Measurements from ENCODE around the gene ADIPOR1. TPM values are rescaled to one million over a fixed set of nuclear protein-coding genes. Genes with fewer than 3 reads are reported as not detected.

ADIPOR1 gene
- total RNA-seq, 5 donors from 2014 or later (not counting 1 experiment from before 2014, with no cell fraction given): 50.3 to 70.1 (median 53.7) TPM

GRCh38 chr1:202966006-202966898 lies 8.1 kb upstream of the ADIPOR1 start:
- peak overlapping the region; percentile 71 to 91 (median 81) for H3K4me3 Mint-ChIP-seq
- Histone ChIP-seq H3K4me3 (ENCODE audit: control insufficient read depth in 1 of 2, extremely low read depth in 1 of 2, low read length in 1 of 2) (peak overlapping the region; percentile 60 to 81), H3K27me3 (replicated peaks in 1 of 2; ENCODE audit: control insufficient read depth in 2 of 2, extremely low read depth in 1 of 2, insufficient read depth in 2 of 2, low read length in 1 of 2) (no peaks in the 10 kb centered on the region), H3K27ac (ENCODE audit: low read length) (peak overlapping the region; percentile 90), H3K36me3 (ENCODE audit: control insufficient read depth in 2 of 2, extremely low read depth in 1 of 2, insufficient read depth in 1 of 2, low read length in 1 of 2) (peaks cover 2 to 23% of the 10 kb centered on the region in 2 donors), H3K9me3 (no peaks in the 10 kb centered on the region), H3K4me1 (ENCODE audit: control insufficient read depth in 1 of 2, extremely low read depth in 1 of 2, insufficient read depth in 2 of 2, low read length in 2 of 2) (peaks cover 14 to 28% of the 10 kb centered on the region in 2 experiments)
- ChIA-PET POLR2A (no interaction called here), CTCF (interaction anchor here in 1 of 2 donors (0.5 kb wide), 1 partner anchor 38 kb away, joined by 4 read pairs; no protein-coding TSS in a partner anchor)
- H3K27me3 Mint-ChIP-seq: no peaks in the 10 kb centered on the region
- peaks cover 21% of the 10 kb centered on the region for H3K36me3 Mint-ChIP-seq
- 71% methylated on average over 11 of the region's 18 CpGs for WGBS (ENCODE audit: insufficient coverage)
- no peaks in the 10 kb centered on the region for H3K9me3 Mint-ChIP-seq
- H3K4me1 Mint-ChIP-seq: peaks cover 29 to 34% (median 33%) of the 10 kb centered on the region in 3 donors
- peak overlapping the region; percentile 84 to 91 for H3K27ac Mint-ChIP-seq
- DNase-seq: peak in 3 of 35 experiments; percentile 4 to 24 (median 12)
- ATAC-seq (replicated peaks in 1 of 4): no peak

DNA sequence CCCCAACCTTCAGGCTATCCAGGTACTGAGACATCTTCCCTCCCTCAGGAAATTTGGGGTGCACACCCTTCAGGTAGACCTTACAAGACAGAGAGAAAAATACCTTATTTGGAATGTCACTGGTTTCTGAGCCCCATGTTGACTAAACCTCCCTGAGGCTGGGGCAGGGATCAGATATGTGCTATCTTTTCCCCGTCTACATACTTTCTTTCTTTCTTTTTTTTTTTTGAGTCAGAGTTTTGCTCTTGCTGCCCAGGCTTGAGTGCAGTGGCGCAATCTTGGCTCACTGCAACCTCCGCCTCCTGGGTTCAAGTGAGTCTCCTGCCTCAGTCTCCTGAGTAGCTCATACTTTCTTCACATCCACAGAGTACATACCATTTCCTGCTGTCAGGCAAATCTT lies 7.3 kb upstream of the ADIPOR1 start:
- H3K4me3 Mint-ChIP-seq: peak overlapping the region; percentile 6 to 81 (median 71)
- Histone ChIP-seq H3K27me3 (replicated peaks in 1 of 2; ENCODE audit: control insufficient read depth in 2 of 2, extremely low read depth in 1 of 2, insufficient read depth in 2 of 2, low read length in 1 of 2) (no peaks in the 10 kb centered on the region), H3K9me3 (no peaks in the 10 kb centered on the region), H3K4me3 (ENCODE audit: control insufficient read depth in 1 of 2, extremely low read depth in 1 of 2, low read length in 1 of 2) (no peak overlapping the region), H3K36me3 (ENCODE audit: control insufficient read depth in 2 of 2, extremely low read depth in 1 of 2, insufficient read depth in 1 of 2, low read length in 1 of 2) (peaks cover 2 to 23% of the 10 kb centered on the region in 2 donors), H3K27ac (ENCODE audit: low read length) (no peak overlapping the region), H3K4me1 (ENCODE audit: control insufficient read depth in 1 of 2, extremely low read depth in 1 of 2, insufficient read depth in 2 of 2, low read length in 2 of 2) (peaks cover 14 to 28% of the 10 kb centered on the region in 2 experiments)
- ATAC-seq (replicated peaks in 1 of 4) (no peak), DNase-seq (no peak)
- no peaks in the 10 kb centered on the region for H3K9me3 Mint-ChIP-seq
- H3K27me3 Mint-ChIP-seq: no peaks in the 10 kb centered on the region
- peaks cover 21% of the 10 kb centered on the region for H3K36me3 Mint-ChIP-seq
- H3K4me1 Mint-ChIP-seq: peaks cover 29 to 34% (median 33%) of the 10 kb centered on the region in 3 donors
- 94% methylated on average over 3 of the region's 3 CpGs for WGBS (ENCODE audit: insufficient coverage)
- CTCF ChIA-PET: interaction anchor here in 1 of 2 donors (1.5 kb wide), 1 partner anchor 32 kb away, joined by 3 read pairs; no protein-coding TSS in a partner anchor
- POLR2A ChIA-PET: no interaction called here
- H3K27ac Mint-ChIP-seq: peak overlapping the region; percentile 84 to 91

GRCh38 chr1:202964791-202965410 lies 6.8 kb upstream of the ADIPOR1 start:
- ChIA-PET CTCF (interaction anchor here in 1 of 2 donors (1.5 kb wide), 1 partner anchor 32 kb away, joined by 3 read pairs; no protein-coding TSS in a partner anchor), POLR2A (no interaction called here)
- no peak overlapping the region for H3K27ac ChIP-seq (ENCODE audit: low read length)
- Mint-ChIP-seq H3K27me3 (no peaks in the 10 kb centered on the region), H3K4me3 (peak overlapping the region; percentile 6 to 81 (median 29)), H3K4me1 (peaks cover 29 to 34% (median 33%) of the 10 kb centered on the region in 3 donors), H3K9me3 (no peaks in the 10 kb centered on the region), H3K36me3 (peaks cover 21% of the 10 kb centered on the region), H3K27ac (peak overlapping the region in 1 of 2 donors; percentile 91)
- H3K4me1 ChIP-seq (ENCODE audit: control insufficient read depth in 1 of 2, extremely low read depth in 1 of 2, insufficient read depth in 2 of 2, low read length in 2 of 2): peaks cover 14 to 28% of the 10 kb centered on the region in 2 experiments
- H3K9me3 ChIP-seq: no peaks in the 10 kb centered on the region
- peaks cover 2 to 23% of the 10 kb centered on the region in 2 donors for H3K36me3 ChIP-seq (ENCODE audit: control insufficient read depth in 2 of 2, extremely low read depth in 1 of 2, insufficient read depth in 1 of 2, low read length in 1 of 2)
- DNase-seq (no peak), ATAC-seq (replicated peaks in 1 of 4) (no peak)
- 100% methylated on average over 3 of the region's 6 CpGs for WGBS (ENCODE audit: insufficient coverage)
- no peak overlapping the region for H3K4me3 ChIP-seq (ENCODE audit: control insufficient read depth in 1 of 2, extremely low read depth in 1 of 2, low read length in 1 of 2)
- H3K27me3 ChIP-seq (replicated peaks in 1 of 2; ENCODE audit: control insufficient read depth in 2 of 2, extremely low read depth in 1 of 2, insufficient read depth in 2 of 2, low read length in 1 of 2): no peaks in the 10 kb centered on the region

- Mint-ChIP-seq H3K9me3 (no peaks in the 10 kb centered on the region), H3K27me3 (no peaks in the 10 kb centered on the region), H3K4me1 (peaks cover 29 to 32% (median 32%) of the 10 kb centered on the region in 3 donors), H3K36me3 (peaks cover 21% of the 10 kb centered on the region), H3K4me3 (no peak overlapping the region), H3K27ac (no peak overlapping the region)
- DNase-seq (no peak), ATAC-seq (replicated peaks in 1 of 4) (no peak)
- peaks cover 15 to 23% of the 10 kb centered on the region in 2 experiments for H3K4me1 ChIP-seq (ENCODE audit: control insufficient read depth in 1 of 2, extremely low read depth in 1 of 2, insufficient read depth in 2 of 2, low read length in 2 of 2)
- H3K27me3 ChIP-seq (replicated peaks in 1 of 2; ENCODE audit: control insufficient read depth in 2 of 2, extremely low read depth in 1 of 2, insufficient read depth in 2 of 2, low read length in 1 of 2): no peaks in the 10 kb centered on the region
- CTCF ChIA-PET: no interaction called here
- H3K36me3 ChIP-seq (ENCODE audit: control insufficient read depth in 2 of 2, extremely low read depth in 1 of 2, insufficient read depth in 1 of 2, low read length in 1 of 2): peaks cover 2 to 23% of the 10 kb centered on the region in 2 donors
- H3K4me3 ChIP-seq (ENCODE audit: control insufficient read depth in 1 of 2, extremely low read depth in 1 of 2, low read length in 1 of 2): no peak overlapping the region
- POLR2A ChIA-PET: no interaction called here
- H3K27ac ChIP-seq (ENCODE audit: low read length): no peak overlapping the region
- no peaks in the 10 kb centered on the region for H3K9me3 ChIP-seq
- 92% methylated on average over 3 of the region's 5 CpGs for WGBS (ENCODE audit: insufficient coverage)
These were observed 3.2 kb upstream of the ADIPOR1 start for GRCh38 chr1:202961220-202961880.

GRCh38 chr1:202959276-202959620 lies 1.1 kb upstream of the ADIPOR1 start:
- H3K9me3 Mint-ChIP-seq: no peaks in the 10 kb centered on the region
- Histone ChIP-seq H3K36me3 (ENCODE audit: control insufficient read depth in 2 of 2, extremely low read depth in 1 of 2, insufficient read depth in 1 of 2, low read length in 1 of 2) (peaks cover under 1 to 21% of the 10 kb centered on the region in 2 donors), H3K27ac (ENCODE audit: low read length) (peak overlapping the region; percentile 71), H3K27me3 (replicated peaks in 1 of 2; ENCODE audit: control insufficient read depth in 2 of 2, extremely low read depth in 1 of 2, insufficient read depth in 2 of 2, low read length in 1 of 2) (no peaks in the 10 kb centered on the region), H3K9me3 (no peaks in the 10 kb centered on the region), H3K4me3 (ENCODE audit: control insufficient read depth in 1 of 2, extremely low read depth in 1 of 2, low read length in 1 of 2) (no peak overlapping the region), H3K4me1 (ENCODE audit: control insufficient read depth in 1 of 2, extremely low read depth in 1 of 2, insufficient read depth in 2 of 2, low read length in 2 of 2) (peaks cover 23 to 28% of the 10 kb centered on the region in 2 experiments)
- DNase-seq (no peak), ATAC-seq (replicated peaks in 1 of 4) (no peak)
- ChIA-PET CTCF (interaction anchor here in 1 of 2 donors (0.7 kb wide), 1 partner anchor 1357 kb away, joined by 3 read pairs; no protein-coding TSS in a partner anchor), POLR2A (interaction anchor here in 1 of 2 donors (0.9 kb wide), 1 partner anchor 9 kb away, joined by 3 read pairs; no protein-coding TSS in a partner anchor)
- no peaks in the 10 kb centered on the region for H3K27me3 Mint-ChIP-seq
- peaks cover 16% of the 10 kb centered on the region for H3K36me3 Mint-ChIP-seq
- H3K4me1 Mint-ChIP-seq: peaks cover 31 to 41% (median 39%) of the 10 kb centered on the region in 3 donors
- peak overlapping the region in 1 of 2 donors; percentile 90 for H3K27ac Mint-ChIP-seq
- peak overlapping the region in 1 of 3 donors; percentile 89 for H3K4me3 Mint-ChIP-seq
- no CpG with 5 or more reads among the region's 1 CpG for WGBS (ENCODE audit: insufficient coverage)

Measured in T-cell (primary cell).